Right cardiac atrium (tissue), 5 donors: Measurements from ENCODE around the gene C15orf39. TPM values are rescaled to one million over a fixed set of nuclear protein-coding genes. Genes with fewer than 3 reads are reported as not detected.

ENCODE experiments used
- ATAC-seq, 2 donors: fragments of 200-7000 bp; cut with Tn5 transposase; one replicate each; pipeline versions ENCODE4 v1.8.0 to v1.9.1; 2020; ENCODE audit warnings: moderate library complexity in 2 of 2, mild to moderate bottlenecking in 1 of 2
- DNase-seq, 3 donors: peaks; one replicate each; pipeline ENCODE4 v3.0.0-alpha.2; 2020
- H3K27ac ChIP-seq: one replicate; pipeline ENCODE4 v1.5.1; 2013; ENCODE audit warnings: mild to moderate bottlenecking, low read length, control low read depth, moderate library complexity
- H3K27me3 ChIP-seq: one replicate; pipeline ENCODE4 v1.6.1; 2013; ENCODE audit not compliant: control insufficient read depth, insufficient read depth
- H3K4me1 ChIP-seq: one replicate; pipeline ENCODE4 v1.6.1; 2013; ENCODE audit warnings: low read length; ENCODE audit not compliant: control insufficient read depth, insufficient read depth
- H3K4me3 ChIP-seq: one replicate; pipeline ENCODE4 v1.5.1; 2013; ENCODE audit warnings: low read length, control low read depth
- H3K9me3 ChIP-seq: one replicate; pipeline ENCODE4 v1.6.1; 2013; ENCODE audit warnings: low read length; ENCODE audit not compliant: control insufficient read depth
- WGBS: extraction: QIAGEN DNeasy Blood & Tissue Kit; methylation state at CpG from one replicate; pipeline ENCODE4 v1.1.7; 2013; 5-methylcytosine and 5-hydroxymethylcytosine counted together
- intact Hi-C, 4 donors: fragments of 100-400 bp; cut with DNase I; formaldehyde crosslinking; loops; one replicate each; pipeline versions ENCODE4 v1.11.0 to v1.14.0; 2022 to 2023
- polyA plus RNA-seq: library from polyadenylated mRNA; stranded (reverse); fragments of 200-250 nt; gene quantifications from one replicate; pipeline ENCODE4 v1.2.3, GENCODE V29; 2013
- total RNA-seq, 4 donors: library from RNA; stranded (reverse); fragmentation: NEBNext Ultra II Directional; extraction: Animal tissue kit (Norgen Biotek cat#: 25700); gene quantifications; one replicate each; pipeline ENCODE4 v1.2.1, GENCODE V29; 2021
- donor health status: healthy with polysubstance abuse.
- donor health status: DM: no; HTN: yes; CAD: no.
- donor health status: DM: no; HTN: no; CAD: no.
- donor health status: DM: no; HTN: yes; CAD: no; lungs with severe emphysema.
- donor health status: DM: yes; HTN: yes; CAD: no.

C15orf39 gene
- total and polyA plus RNA-seq, 5 donors: 5.3 to 12.7 (median 7.5) TPM

DNA sequence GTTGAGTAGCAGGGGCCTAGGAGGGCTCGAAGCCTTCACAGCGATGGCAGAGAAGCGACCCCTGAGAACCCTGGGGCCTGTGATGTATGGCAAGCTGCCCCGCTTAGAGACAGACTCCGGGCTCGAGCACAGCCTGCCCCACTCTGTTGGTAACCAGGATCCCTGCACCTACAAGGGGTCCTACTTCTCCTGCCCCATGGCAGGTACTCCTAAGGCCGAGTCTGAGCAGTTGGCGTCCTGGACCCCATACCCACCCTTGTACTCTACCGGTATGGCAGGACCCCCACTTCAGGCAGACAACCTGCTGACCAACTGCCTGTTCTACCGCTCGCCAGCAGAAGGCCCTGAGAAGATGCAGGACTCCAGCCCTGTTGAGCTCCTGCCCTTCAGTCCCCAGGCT is 4.3 kb downstream of the C15orf39 start:
- no peaks in the 10 kb centered on the region for H3K9me3 ChIP-seq
- no peak overlapping the region for H3K4me3 ChIP-seq
- peaks cover 4% of the 10 kb centered on the region for H3K4me1 ChIP-seq
- DNase-seq (peak in 1 of 3 donors; percentile 60), ATAC-seq (no peak)
- 81% methylated on average over 11 of the region's 11 CpGs for WGBS
- H3K27ac ChIP-seq: no peak overlapping the region
- intact Hi-C loops: no loop called here
- no peaks in the 10 kb centered on the region for H3K27me3 ChIP-seq

DNA sequence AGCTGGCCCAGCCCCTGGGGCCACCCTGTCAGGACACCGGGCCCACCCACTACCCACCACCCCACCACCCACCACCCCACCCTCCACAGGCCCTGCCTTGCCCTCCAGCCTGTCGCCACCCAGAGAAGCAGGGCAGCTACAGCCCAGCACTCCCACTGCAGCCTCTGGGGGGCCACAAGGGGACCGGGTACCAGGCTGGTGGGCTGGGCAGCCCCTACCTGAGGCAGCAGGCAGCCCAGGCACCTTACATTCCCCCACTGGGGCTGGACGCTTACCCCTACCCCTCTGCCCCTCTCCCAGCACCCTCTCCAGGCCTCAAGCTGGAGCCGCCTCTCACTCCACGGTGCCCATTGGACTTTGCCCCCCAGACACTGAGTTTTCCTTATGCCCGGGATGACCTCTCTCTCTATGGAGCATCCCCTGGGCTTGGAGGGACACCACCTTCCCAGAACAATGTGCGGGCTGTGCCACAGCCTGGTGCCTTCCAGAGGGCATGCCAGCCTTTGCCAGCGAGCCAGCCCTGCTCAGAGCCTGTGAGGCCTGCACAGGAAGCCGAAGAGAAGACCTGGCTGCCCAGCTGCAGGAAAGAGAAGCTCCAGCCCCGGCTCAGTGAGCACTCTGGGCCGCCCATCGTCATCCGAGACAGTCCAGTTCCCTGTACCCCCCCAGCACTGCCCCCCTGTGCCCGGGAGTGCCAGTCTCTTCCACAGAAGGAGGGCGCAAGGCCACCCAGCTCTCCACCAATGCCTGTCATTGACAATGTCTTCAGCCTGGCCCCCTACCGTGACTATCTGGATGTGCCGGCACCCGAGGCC is 5.3 kb downstream of the C15orf39 start:
- Histone ChIP-seq H3K27me3 (no peaks in the 10 kb centered on the region), H3K4me1 (peaks cover 4% of the 10 kb centered on the region), H3K4me3 (no peak overlapping the region), H3K27ac (no peak overlapping the region), H3K9me3 (no peaks in the 10 kb centered on the region)
- peak in 2 of 3 donors; percentile 10 to 48 for DNase-seq
- no peak for ATAC-seq
- intact Hi-C loops: no loop called here
- WGBS: 74% methylated on average over 19 of the region's 19 CpGs

DNA sequence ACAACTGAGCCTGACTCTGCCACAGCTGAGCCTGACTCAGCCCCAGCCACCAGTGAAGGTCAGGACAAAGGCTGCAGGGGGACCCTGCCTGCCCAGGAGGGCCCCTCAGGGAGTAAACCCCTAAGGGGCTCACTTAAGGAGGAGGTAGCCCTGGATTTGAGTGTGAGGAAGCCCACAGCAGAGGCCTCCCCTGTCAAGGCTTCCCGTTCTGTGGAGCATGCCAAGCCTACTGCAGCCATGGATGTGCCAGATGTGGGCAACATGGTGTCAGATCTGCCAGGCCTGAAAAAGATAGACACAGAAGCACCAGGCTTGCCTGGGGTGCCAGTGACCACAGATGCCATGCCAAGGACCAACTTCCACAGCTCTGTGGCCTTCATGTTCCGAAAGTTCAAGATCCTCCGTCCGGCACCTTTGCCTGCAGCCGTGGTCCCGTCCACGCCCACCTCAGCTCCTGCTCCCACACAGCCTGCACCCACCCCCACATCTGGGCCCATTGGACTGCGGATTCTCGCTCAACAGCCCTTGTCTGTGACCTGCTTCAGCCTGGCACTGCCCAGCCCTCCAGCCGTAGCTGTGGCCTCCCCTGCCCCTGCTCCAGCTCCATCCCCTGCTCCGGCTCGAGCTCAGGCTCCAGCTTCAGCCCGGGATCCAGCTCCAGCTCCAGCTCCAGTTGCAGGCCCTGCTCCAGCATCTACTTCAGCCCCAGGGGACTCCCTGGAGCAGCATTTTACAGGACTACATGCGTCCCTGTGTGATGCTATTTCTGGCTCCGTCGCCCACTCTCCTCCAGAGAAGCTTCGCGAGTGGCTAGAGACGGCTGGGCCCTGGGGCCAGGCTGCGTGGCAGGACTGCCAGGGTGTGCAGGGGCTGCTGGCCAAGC is 6.2 kb downstream of the C15orf39 start:
- Histone ChIP-seq H3K4me3 (no peak overlapping the region), H3K27ac (no peak overlapping the region), H3K9me3 (no peaks in the 10 kb centered on the region), H3K4me1 (peaks cover 4% of the 10 kb centered on the region), H3K27me3 (no peaks in the 10 kb centered on the region)
- intact Hi-C loops: no loop called here
- WGBS: 73% methylated on average over 20 of the region's 20 CpGs
- ATAC-seq (no peak), DNase-seq (peak in 2 of 3 donors; percentile 26 to 56)

DNA sequence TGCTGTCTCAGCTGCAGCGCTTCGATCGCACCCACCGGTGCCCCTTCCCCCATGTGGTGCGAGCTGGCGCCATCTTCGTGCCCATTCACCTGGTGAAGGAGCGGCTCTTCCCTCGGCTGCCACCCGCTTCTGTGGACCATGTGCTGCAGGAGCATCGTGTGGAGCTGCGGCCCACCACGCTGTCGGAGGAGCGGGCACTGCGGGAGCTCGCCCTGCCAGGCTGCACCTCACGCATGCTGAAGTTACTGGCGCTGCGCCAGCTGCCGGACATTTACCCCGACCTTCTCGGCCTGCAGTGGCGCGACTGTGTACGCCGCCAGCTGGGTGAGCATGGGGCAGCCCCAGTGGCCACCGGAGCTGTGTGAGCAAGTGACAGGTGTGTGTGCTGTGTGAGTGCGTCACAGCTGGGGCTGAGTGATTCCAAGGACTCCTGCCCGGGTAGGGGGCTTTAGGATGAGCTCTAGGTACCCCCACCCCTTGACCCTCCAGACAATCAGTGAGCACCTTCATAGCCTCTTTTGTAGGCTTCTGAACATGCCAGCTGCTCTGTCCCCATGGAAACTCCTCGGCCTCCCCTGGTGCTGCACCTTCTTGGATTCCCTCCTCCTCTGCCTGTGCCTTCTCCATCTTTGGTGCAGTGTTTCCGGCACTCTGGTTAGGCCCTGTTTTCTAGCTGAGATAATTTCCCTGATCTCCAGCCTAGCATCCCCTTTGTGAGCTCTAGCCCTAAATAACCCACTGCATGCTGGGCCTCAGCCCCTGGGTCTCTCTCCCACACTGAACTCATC is 7.0 kb downstream of the C15orf39 start:
- Histone ChIP-seq H3K27me3 (no peaks in the 10 kb centered on the region), H3K9me3 (no peaks in the 10 kb centered on the region), H3K27ac (no peak overlapping the region), H3K4me1 (peaks cover 2% of the 10 kb centered on the region), H3K4me3 (no peak overlapping the region)
- intact Hi-C loops: no loop called here
- WGBS: 81% methylated on average over 32 of the region's 32 CpGs
- ATAC-seq: no peak
- DNase-seq: peak in 2 of 3 donors; percentile 37 to 73

DNA sequence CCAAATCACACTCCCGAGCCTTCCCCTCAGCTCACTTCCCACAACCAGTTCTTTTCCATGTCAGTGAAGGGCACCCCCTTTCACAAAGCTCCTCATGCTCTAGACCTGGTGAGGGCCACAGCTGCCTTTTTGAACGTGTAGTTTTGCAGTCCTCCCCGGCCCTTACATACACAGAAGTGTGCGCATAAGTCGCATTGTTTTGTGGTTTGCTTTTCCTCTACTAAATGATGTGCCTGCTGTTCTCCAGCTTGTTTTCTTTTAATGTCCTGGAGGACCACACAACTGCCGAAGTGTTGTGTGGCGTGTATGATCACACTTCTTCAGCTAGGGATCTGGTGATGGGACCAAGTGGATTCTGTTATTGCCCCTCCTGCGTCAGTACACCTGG is 7.6 kb downstream of the C15orf39 start:
- DNase-seq: no peak
- WGBS: 77% methylated on average over 8 of the region's 8 CpGs
- intact Hi-C loops: no loop called here
- no peaks in the 10 kb centered on the region for H3K27me3 ChIP-seq
- H3K27ac ChIP-seq: no peak overlapping the region
- no peak for ATAC-seq
- no peaks in the 10 kb centered on the region for H3K9me3 ChIP-seq
- H3K4me3 ChIP-seq: no peak overlapping the region
- H3K4me1 ChIP-seq: peaks cover 2% of the 10 kb centered on the region

DNA sequence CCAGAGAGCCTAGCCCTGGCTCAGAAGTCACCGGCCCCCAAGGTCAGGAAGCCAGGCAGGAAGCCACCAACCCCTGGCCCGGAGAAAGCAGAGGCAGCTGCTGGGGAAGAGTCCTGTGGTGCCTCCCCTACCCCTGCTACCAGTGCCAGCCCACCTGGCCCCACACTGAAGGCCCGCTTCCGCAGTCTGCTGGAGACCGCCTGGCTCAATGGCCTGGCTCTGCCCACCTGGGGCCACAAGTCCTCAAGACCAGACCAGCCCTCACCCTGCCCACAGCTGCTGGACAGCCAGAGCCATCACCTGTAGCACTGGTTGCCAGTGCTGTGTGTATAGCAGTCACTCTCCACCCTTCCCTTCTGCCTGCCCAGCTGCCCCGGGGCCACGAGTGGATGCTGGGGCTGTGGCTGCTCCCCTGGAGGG is 9.1 kb downstream of the C15orf39 start:
- peaks cover 2% of the 10 kb centered on the region for H3K4me1 ChIP-seq
- 81% methylated on average over 7 of the region's 7 CpGs for WGBS
- intact Hi-C loops: no loop called here
- H3K9me3 ChIP-seq: no peaks in the 10 kb centered on the region
- H3K27me3 ChIP-seq: no peaks in the 10 kb centered on the region
- ATAC-seq (no peak), DNase-seq (no peak)
- no peak overlapping the region for H3K4me3 ChIP-seq
- H3K27ac ChIP-seq: no peak overlapping the region

DNA sequence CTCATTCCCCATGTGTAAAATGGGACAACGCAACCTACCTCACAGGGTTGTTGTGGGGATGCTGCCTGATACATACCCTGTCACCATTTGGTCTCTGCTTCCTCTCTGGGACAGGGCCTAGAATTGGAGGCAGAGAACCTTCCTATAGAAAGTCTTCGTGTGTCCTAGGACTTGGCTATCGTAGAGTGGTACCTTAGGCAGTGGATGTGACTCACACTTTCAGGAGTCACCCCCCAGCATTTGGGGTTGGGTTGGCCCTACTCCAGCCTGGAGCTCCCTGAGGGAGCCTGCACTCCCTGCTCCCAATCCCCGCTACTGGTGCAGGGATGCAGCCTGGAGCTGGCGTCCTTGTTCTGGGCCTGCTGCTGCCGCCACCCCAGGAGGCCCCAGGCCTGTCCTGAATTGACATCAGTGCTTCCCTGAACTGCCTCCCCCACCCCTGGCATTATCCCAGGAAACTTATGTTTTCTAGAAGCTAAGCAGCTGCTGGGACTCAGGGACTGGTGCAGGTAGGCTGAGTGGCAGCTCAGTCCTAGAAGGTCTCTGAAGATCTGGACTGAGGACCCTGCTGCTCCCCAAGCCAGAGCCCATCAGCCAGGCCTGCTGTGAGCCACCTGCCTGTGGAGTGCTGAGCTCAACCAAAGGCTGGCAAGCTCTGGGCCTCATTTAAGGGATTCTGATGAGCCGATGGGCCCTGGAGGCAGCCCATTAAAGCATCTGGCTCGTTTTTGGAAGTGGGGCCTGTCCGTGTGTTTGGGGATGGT is 9.9 kb downstream of the C15orf39 start:
- Histone ChIP-seq H3K27me3 (no peaks in the 10 kb centered on the region), H3K4me3 (no peak overlapping the region), H3K27ac (no peak overlapping the region), H3K4me1 (peaks cover 2% of the 10 kb centered on the region), H3K9me3 (no peaks in the 10 kb centered on the region)
- no peak for DNase-seq
- intact Hi-C loops: no loop called here
- 73% methylated on average over 9 of the region's 9 CpGs for WGBS
- ATAC-seq: no peak

DNA sequence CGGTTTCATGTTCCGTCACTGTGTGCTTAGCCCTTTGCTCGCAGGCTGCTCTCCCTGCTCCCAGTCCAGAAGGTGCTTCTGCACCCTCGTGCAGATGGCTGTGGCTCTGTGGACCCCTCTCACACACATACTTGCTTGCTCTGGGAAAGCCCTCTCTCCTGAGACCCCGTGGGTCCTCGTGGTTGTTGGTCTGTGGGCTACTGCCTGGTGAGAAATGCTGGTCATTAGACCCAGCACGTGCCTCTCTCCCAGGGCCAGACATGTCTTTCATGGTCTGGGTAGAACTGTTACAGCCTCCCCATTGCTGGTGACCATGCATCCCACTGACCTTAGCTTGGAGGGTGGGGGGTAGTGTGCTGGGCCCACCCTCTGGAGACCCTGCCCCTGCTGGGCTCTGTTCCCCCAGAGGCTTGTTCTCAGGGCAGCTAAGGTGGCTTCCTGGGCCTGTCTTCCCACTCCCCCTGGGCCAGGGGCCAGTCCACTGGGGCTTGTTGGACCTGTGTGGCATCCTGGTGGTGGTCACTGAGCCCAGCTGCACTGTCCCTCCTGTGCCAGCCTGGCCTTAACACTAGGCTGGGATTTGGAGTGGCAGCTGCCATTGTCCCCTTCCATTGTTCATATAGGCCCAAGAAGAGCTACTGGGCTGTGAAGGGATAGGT is 10.6 kb downstream of the C15orf39 start:
- no peak overlapping the region for H3K27ac ChIP-seq
- ATAC-seq (no peak), DNase-seq (no peak)
- no peaks in the 10 kb centered on the region for H3K9me3 ChIP-seq
- H3K4me1 ChIP-seq: peaks cover 2% of the 10 kb centered on the region
- 86% methylated on average over 7 of the region's 7 CpGs for WGBS
- H3K27me3 ChIP-seq: no peaks in the 10 kb centered on the region
- no peak overlapping the region for H3K4me3 ChIP-seq
- intact Hi-C loops: no loop called here

DNA sequence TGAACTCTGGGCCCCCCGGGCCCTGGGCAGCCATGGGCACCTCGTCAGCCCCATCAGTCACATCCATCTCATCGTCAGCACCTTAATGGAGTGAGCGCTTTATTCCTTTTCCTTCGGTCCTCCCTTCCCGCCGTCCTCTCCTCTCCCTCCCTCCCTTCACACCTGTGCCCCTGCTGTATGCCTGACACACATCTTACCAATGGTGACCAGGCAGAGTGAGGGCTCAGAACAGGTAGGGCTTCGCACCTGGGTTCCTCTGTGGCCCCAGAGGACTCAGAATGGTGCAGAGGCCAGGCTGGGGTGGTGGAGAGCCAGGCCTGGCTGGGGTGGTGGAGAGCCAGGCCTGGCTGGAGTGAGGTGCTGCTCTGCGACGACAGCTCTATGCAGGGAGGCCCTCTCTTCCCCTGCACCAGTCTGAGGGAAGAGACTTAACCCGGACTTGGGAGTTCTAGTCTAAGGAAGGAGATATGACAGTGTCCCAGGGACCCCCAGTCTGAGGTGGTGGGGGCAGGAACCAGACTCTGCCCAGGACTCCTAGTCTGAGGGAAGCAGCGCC is 11.6 kb downstream of the C15orf39 start:
- intact Hi-C loops: no loop called here
- Histone ChIP-seq H3K4me1 (no peaks in the 10 kb centered on the region), H3K9me3 (no peaks in the 10 kb centered on the region), H3K27ac (no peak overlapping the region), H3K27me3 (no peaks in the 10 kb centered on the region), H3K4me3 (no peak overlapping the region)
- peak; percentile 1 to 7 for ATAC-seq
- DNase-seq: no peak
- 82% methylated on average over 12 of the region's 12 CpGs for WGBS
